ENCODE measurements around the gene NOP53.

Gene NOP53

DNA sequence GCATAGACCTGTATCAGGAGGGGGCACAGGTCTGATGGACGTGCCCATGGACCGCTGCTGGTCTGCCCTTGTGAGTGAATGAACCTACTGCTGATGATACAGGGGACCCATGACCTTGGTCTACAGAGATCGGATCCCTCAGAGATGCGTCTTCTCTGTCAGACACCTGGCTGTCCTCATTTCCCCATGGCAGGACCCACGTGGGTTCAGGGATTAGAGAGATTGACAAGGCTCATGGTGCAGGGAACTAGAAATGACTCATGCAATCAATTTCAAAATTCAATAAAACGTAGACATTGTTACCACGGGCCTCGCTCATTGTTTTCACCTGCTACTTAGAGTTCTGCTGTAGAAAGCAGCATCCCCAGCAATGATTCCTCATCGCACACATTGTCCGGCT, 60.0 kb downstream of the NOP53 start:
- DNase-seq (ENCODE audit: low read depth): no peak

DNA sequence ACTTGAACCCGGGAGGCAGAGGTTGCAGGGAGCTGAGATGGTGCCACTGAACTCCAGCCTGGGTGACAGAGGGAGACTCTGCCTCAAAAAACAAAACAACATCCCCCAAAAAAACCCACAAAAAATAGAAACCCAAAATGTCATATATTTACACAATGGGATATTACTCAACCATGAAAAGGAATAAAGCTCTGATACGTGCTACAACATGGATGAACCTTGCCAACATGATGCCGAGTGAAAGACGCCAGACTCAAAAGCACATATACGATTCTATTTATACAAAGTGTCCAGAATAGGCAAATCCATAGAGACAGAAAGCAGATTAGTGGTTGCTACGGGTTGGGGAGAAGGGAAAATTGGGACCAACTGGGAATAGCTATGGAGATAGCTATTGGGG, 61.1 kb downstream of the NOP53 start:
- no peak for DNase-seq (ENCODE audit: low read depth)

All from GM04504 (cell line).